ENCODE measurements around the gene AGL. TPM values are rescaled to one million over a fixed set of nuclear protein-coding genes. Genes with fewer than 3 reads are reported as not detected.

AGL gene
- total and polyA plus RNA-seq, 2 of the 8 experiments (the other 6 are each of a cell fraction or from before 2014, with no cell fraction given): 2.7 to 19.2 TPM

- H3K9ac ChIP-seq (replicated peaks in 1 of 4; ENCODE audit: extremely low read depth in 1 of 4, low read depth in 3 of 4, low read length in 3 of 4): no peak overlapping the region
- CTCF ChIA-PET (ENCODE audit: partially characterized antibody): interaction anchor here (0.8 kb wide), 1 partner anchor 19 kb away, joined by 3 read pairs; no protein-coding TSS in a partner anchor
- H4K20me1 ChIP-seq (replicated peaks in 1 of 2; ENCODE audit: control insufficient read depth in 1 of 2, insufficient read depth in 2 of 2, low read length in 2 of 2): no peaks in the 10 kb centered on the region
- H3K18ac ChIP-seq (ENCODE audit: extremely low read depth, low read length): no peak overlapping the region
- no peaks in the 10 kb centered on the region for H3K79me2 ChIP-seq (ENCODE audit: control insufficient read depth in 1 of 2, insufficient read depth in 2 of 2, low read length in 2 of 2)
- H3K23ac ChIP-seq (ENCODE audit: insufficient read length): no peak overlapping the region
- no peak overlapping the region for H3K4me3 ChIP-seq (ENCODE audit: extremely low read depth in 1 of 4, insufficient read depth in 2 of 4, low read depth in 3 of 4, low read length in 4 of 4)
- no peak overlapping the region for H2AK5ac ChIP-seq (ENCODE audit: low read depth, low read length)
- no peak overlapping the region for H3K4ac ChIP-seq (replicated peaks; ENCODE audit: insufficient read length, low read depth, low read length)
- H3K36me3 ChIP-seq (ENCODE audit: control insufficient read depth in 2 of 4, insufficient read depth in 4 of 4, low read length in 3 of 4): peaks cover 0 to 17% (median 1%) of the 10 kb centered on the region in 4 experiments; a peak in 4 of 8 replicates
- H3K79me1 ChIP-seq (ENCODE audit: low read depth, low read length): no peaks in the 10 kb centered on the region
- H2BK20ac ChIP-seq (ENCODE audit: low read length): no peak overlapping the region
- no peaks in the 10 kb centered on the region for H3K4me1 ChIP-seq (replicated peaks in 1 of 4; ENCODE audit: control insufficient read depth in 3 of 4, insufficient read depth in 4 of 4, low read length in 3 of 4)
- H2BK5ac ChIP-seq (ENCODE audit: low read depth, low read length): no peak overlapping the region
- POLR2A ChIA-PET (ENCODE audit: partially characterized antibody): no interaction called here
- H3K27ac ChIP-seq (ENCODE audit: low read depth, low read length): no peak overlapping the region
- no peak overlapping the region for H2BK15ac ChIP-seq (ENCODE audit: low read length)
- no peak overlapping the region for H2BK12ac ChIP-seq (ENCODE audit: low read depth, low read length)
- no peaks in the 10 kb centered on the region for H3K9me3 ChIP-seq (ENCODE audit: insufficient read depth in 2 of 2, low read depth in 1 of 2, low read length in 1 of 2)
- H3K14ac ChIP-seq (ENCODE audit: insufficient read length): no peak overlapping the region
- no peaks in the 10 kb centered on the region for H3K27me3 ChIP-seq (replicated peaks in 1 of 4; ENCODE audit: control insufficient read depth in 3 of 4, extremely low read depth in 1 of 4, insufficient read depth in 3 of 4, low read length in 3 of 4)
- no peak for FAIRE-seq
- no peak overlapping the region for H4K5ac ChIP-seq (ENCODE audit: insufficient read length, low read depth, low read length)
- 86% methylated on average over 3 of the region's 3 CpGs; no CpG with 5 or more reads in 1 of the 2 experiments for WGBS, 2 experiments (ENCODE audit: extremely low coverage in 1 of 2, insufficient coverage in 1 of 2, insufficient read length in 1 of 2, insufficient replicate concordance in 2 of 2, low coverage in 1 of 2, low lambda C conversion rate in 2 of 2, missing lambda C conversion rate in 1 of 2)
- no peak overlapping the region for H4K91ac ChIP-seq (replicated peaks; ENCODE audit: insufficient read length, low read length)
- no peak for TF ChIP-seq EGR1 (IDR thresholded peaks at IDR 0.05; ENCODE audit: borderline replicate concordance, low read depth, low read length)
- TF ChIP-seq MAFK (IDR thresholded peaks at IDR 0.05; ENCODE audit: low read depth, low read length): no peak
- no peak for TF ChIP-seq ASH2L (IDR thresholded peaks at IDR 0.05; ENCODE audit: low read length)
- no peak for TF ChIP-seq TAF7 (optimal IDR thresholded peaks at IDR 0.05; ENCODE audit: borderline replicate concordance, low read depth, low read length)
- no peak for TF ChIP-seq POLR2A (IDR thresholded peaks at IDR 0.05; ENCODE audit: control extremely low read depth in 1 of 2, low read depth in 2 of 2, low read length in 2 of 2)
- no peak for TF ChIP-seq FOSL1 (IDR thresholded peaks at IDR 0.05; ENCODE audit: insufficient read depth, low read depth, low read length)
- TF ChIP-seq BRCA1 (IDR thresholded peaks at IDR 0.05; ENCODE audit: low read depth, low read length): no peak
- no peak for TF ChIP-seq E2F6 (IDR thresholded peaks at IDR 0.05)
- no peak for TF ChIP-seq JUND (IDR thresholded peaks at IDR 0.05; ENCODE audit: low read length)
- TF ChIP-seq KDM4A (IDR thresholded peaks at IDR 0.05; ENCODE audit: low read depth, low read length, severe bottlenecking): no peak
- no peak for TF ChIP-seq SIX5 (IDR thresholded peaks at IDR 0.05; ENCODE audit: low read depth, low read length)
- no peak for TF ChIP-seq SP2 (IDR thresholded peaks at IDR 0.05; ENCODE audit: low read length)
- H3K56ac ChIP-seq (replicated peaks; ENCODE audit: insufficient read length, low read depth, low read length): no peak overlapping the region
- no peaks in the 10 kb centered on the region for H3K23me2 ChIP-seq (ENCODE audit: low read depth, low read length)
- no peak overlapping the region for H2AFZ ChIP-seq (ENCODE audit: low read length)
- H2BK120ac ChIP-seq (replicated peaks; ENCODE audit: low read depth, low read length): no peak overlapping the region
- H3K4me2 ChIP-seq (ENCODE audit: insufficient read depth in 1 of 2, low read depth in 2 of 2, low read length in 2 of 2): no peak overlapping the region
- no peak overlapping the region for H4K8ac ChIP-seq (ENCODE audit: extremely low read depth, insufficient read depth, low read length)
- DNase-seq (ENCODE audit: low read depth in 1 of 2, low spot score in 2 of 2): no peak
Observed at GRCh38 chr1:99877568-99877967, 27.4 kb downstream of the AGL start.
